Erythroblast (primary cell): ENCODE results near the gene NFIX.
A peak's percentile ranks its signal among the peaks of the same experiment; 100 is the strongest.
"Not testable (repeated sequence)": the region's sequence is repeated elsewhere in the genome, so short reads cannot be mapped to it uniquely, and the experiment has no call there.

Experiments
- DNase-seq, 2 experiments: peaks; one replicate each; lab custom pipeline; 2025; lab: John Stamatoyannopoulos, UW
- GATA1 ChIP-seq: IDR thresholded peaks from 2 replicates; pipeline ENCODE4 v1.6.1; 2011; ENCODE audit warnings: low read depth, mild to moderate bottlenecking, control low read depth, low read length, moderate library complexity
- POLR2A ChIP-seq: IDR thresholded peaks from 2 replicates; pipeline ENCODE4 v1.6.1; 2011; ENCODE audit warnings: mild to moderate bottlenecking, low read length

NFIX gene

GRCh38 chr19:12994701-12995595 is at the start of gene NFIX:
Gene NFIX, plus strand, starts transcription at chr19:12995475. Its CDS starts 363 bp downstream, at chr19:12995838.
- TF ChIP-seq POLR2A (no peak), GATA1 (no peak)

GRCh38 chr19:12945479-12946091 is 49.7 kb upstream of the NFIX start, which contains the start of gene RAD23A:
Gene RAD23A, plus strand, starts transcription at chr19:12945862. Its CDS starts 87 bp downstream, at chr19:12945949.
- DNase-seq = peak; percentile 99 to 100
- TF ChIP-seq POLR2A (peak; percentile 96), GATA1 (no peak)

More at GRCh38 chr19:12994701-12995595, at the start of gene NFIX:
- DNase-seq = peak; percentile 80 to 88

- peak; percentile 84 to 89 for DNase-seq
- TF ChIP-seq POLR2A = peak; percentile 19
- TF ChIP-seq GATA1 = no peak
Observed at GRCh38 chr19:12946092-12946721, 49.1 kb upstream of the NFIX start.

- DNase-seq = peak; percentile 52 to 76
- no peak for TF ChIP-seq GATA1
- no peak for TF ChIP-seq POLR2A
Observed at GRCh38 chr19:12946731-12947496, 48.4 kb upstream of the NFIX start.

GRCh38 chr19:12947702-12948611 is 47.3 kb upstream of the NFIX start:
- TF ChIP-seq POLR2A = peak; percentile 95
- peak; percentile 93 for TF ChIP-seq GATA1
- DNase-seq = peak; percentile 99 to 100

- DNase-seq = no peak
- TF ChIP-seq POLR2A (no peak), GATA1 (no peak)
Observed at GRCh38 chr19:12948612-12949362, 46.5 kb upstream of the NFIX start.

GRCh38 chr19:12949363-12950283 is 45.7 kb upstream of the NFIX start:
- TF ChIP-seq GATA1 (no peak), POLR2A (no peak)
- DNase-seq = no peak

GRCh38 chr19:12952050-12952449 is 43.2 kb upstream of the NFIX start:
- DNase-seq = not testable (repeated sequence)

GRCh38 chr19:12952488-12953137 is 42.7 kb upstream of the NFIX start:
- no peak for DNase-seq
- TF ChIP-seq GATA1 = no peak
- TF ChIP-seq POLR2A = no peak

GRCh38 chr19:12953138-12953798 is 42.0 kb upstream of the NFIX start:
- DNase-seq = peak in 1 of 2 experiments; percentile 55
- no peak for TF ChIP-seq POLR2A
- no peak for TF ChIP-seq GATA1
